Measurements from ENCODE around the gene CBX3. TPM values are rescaled to one million over a fixed set of nuclear protein-coding genes. Genes with fewer than 3 reads are reported as not detected.

CBX3 gene
- total RNA-seq, 2 experiments from 2014 or later: 124 to 132 TPM

DNA sequence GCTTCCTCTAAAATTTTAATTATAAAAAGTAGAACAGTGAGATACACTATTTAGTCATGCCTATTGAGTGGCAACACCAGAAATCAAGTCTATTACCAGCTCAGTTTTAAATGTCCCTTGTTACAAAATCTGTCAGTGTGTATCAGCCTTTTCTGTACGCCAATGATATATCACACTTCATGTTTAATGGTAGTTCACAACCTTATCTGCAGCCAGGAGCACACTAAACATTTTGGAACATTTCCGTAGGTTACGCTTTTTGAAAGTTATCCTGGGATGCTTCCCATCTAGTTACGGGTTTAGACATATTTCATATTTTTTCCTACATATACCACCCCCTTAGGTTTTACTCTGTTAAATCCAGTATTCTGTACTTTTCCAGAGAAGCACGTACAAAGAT, 6.4 kb upstream of the CBX3 start:
- H3K9me3 Mint-ChIP-seq: no peaks in the 10 kb centered on the region
- ChIA-PET POLR2A (interaction anchor here (0.9 to 13.0 kb wide), 10 partner anchors 9 to 116 kb away, joined by 3 to 183 read pairs (median 6); partner anchors contain the start of gene NFE2L3), CTCF (interaction anchor here (0.7 to 4.5 kb wide), 5 partner anchors 43 to 301 kb away, joined by 3 to 30 read pairs (median 4); partner anchors contain the start of gene NFE2L3)
- H3K9me3 ChIP-seq (ENCODE audit: control insufficient read depth in 1 of 2, insufficient read depth in 1 of 2, low read length in 2 of 2): no peaks in the 10 kb centered on the region
- no peak for ATAC-seq (ENCODE audit: poor library complexity)
- no peak overlapping the region for H3K4me3 ChIP-seq (ENCODE audit: low read length)
- H3K36me3 Mint-ChIP-seq (ENCODE audit: low read depth): peaks cover 98% of the 10 kb centered on the region
- H3K27me3 ChIP-seq (ENCODE audit: control insufficient read depth in 1 of 2, insufficient read depth in 2 of 2, low read length in 2 of 2): no peaks in the 10 kb centered on the region
- no peak for DNase-seq
- intact Hi-C loops (cut with DNase I, micrococcal nuclease): loop anchor here (2.0 to 10.0 kb wide), 3 partner anchors 42 to 970 kb away; partner anchors contain the start of genes HOXA9 (in 1 of the 2) and NFE2L3 (in 1 of the 2)
- H3K4me1 Mint-ChIP-seq (ENCODE audit: low read depth): peaks cover 78% of the 10 kb centered on the region
- peaks cover 82% of the 10 kb centered on the region for H3K36me3 ChIP-seq (ENCODE audit: insufficient read depth, low read length)
- H3K4me1 ChIP-seq (ENCODE audit: insufficient read depth, low read length): peaks cover 37% of the 10 kb centered on the region
- H3K27me3 Mint-ChIP-seq: no peaks in the 10 kb centered on the region
- peak overlapping the region; percentile 78 for H3K4me3 Mint-ChIP-seq
- TF ChIP-seq, protein P1, sequence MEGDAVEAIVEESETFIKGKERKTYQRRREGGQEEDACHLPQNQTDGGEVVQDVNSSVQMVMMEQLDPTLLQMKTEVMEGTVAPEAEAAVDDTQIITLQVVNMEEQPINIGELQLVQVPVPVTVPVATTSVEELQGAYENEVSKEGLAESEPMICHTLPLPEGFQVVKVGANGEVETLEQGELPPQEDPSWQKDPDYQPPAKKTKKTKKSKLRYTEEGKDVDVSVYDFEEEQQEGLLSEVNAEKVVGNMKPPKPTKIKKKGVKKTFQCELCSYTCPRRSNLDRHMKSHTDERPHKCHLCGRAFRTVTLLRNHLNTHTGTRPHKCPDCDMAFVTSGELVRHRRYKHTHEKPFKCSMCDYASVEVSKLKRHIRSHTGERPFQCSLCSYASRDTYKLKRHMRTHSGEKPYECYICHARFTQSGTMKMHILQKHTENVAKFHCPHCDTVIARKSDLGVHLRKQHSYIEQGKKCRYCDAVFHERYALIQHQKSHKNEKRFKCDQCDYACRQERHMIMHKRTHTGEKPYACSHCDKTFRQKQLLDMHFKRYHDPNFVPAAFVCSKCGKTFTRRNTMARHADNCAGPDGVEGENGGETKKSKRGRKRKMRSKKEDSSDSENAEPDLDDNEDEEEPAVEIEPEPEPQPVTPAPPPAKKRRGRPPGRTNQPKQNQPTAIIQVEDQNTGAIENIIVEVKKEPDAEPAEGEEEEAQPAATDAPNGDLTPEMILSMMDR (IDR thresholded peaks at IDR 0.05): no peak
- H3K27ac ChIP-seq (ENCODE audit: low read depth in 1 of 2, low read length in 2 of 2): no peak overlapping the region
- H3K27ac Mint-ChIP-seq: peak overlapping the region; percentile 99

DNA sequence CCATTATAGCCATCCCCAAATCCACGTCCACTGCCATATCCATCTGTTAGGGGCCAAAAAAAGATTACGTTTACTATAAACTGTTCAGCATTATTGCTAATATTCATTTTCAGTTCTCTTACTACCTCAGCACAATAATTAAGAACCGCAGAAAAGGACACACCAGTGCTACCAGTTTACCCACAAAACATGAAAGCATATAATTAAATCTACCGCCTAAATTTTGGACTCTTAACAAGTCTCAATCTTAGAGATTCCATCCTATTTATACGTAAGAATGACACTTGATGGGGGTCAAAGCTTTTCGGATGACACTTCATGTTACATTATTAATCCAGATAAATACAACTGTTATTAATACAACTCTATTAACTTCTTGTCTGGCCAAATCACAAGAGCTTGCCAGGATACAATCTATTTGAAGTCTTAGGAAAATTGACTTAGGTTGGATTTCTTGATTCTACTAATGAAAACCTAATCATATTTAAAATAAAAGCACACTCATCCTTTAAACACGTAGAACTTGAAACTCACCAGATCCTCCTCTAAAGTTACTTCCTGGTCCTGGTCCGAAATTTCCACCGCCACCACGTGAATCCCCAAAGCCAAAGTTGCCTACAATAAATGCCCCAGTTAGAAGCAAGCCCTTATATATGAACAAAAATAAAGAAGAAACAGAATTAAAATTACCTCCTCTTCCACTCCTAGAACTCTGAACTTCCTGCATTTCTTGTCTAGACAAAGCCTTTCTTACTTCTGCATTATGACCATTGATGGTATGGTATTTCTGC, 5.5 kb upstream of the CBX3 start:
- no peaks in the 10 kb centered on the region for H3K9me3 Mint-ChIP-seq
- no peak overlapping the region for H3K27ac ChIP-seq (ENCODE audit: low read depth in 1 of 2, low read length in 2 of 2)
- H3K36me3 Mint-ChIP-seq (ENCODE audit: low read depth): peaks cover 98% of the 10 kb centered on the region
- H3K27ac Mint-ChIP-seq: peak overlapping the region; percentile 99
- H3K4me3 Mint-ChIP-seq: peak overlapping the region; percentile 78
- DNase-seq: peak in 1 of 14 experiments; percentile 49
- peaks cover 74% of the 10 kb centered on the region for H3K36me3 ChIP-seq (ENCODE audit: insufficient read depth, low read length)
- peaks cover 37% of the 10 kb centered on the region for H3K4me1 ChIP-seq (ENCODE audit: insufficient read depth, low read length)
- TF ChIP-seq, protein P1 (IDR thresholded peaks at IDR 0.05): no peak
- peak overlapping the region; percentile 74 for H3K4me3 ChIP-seq (ENCODE audit: low read length)
- H3K27me3 ChIP-seq (ENCODE audit: control insufficient read depth in 1 of 2, insufficient read depth in 2 of 2, low read length in 2 of 2): no peaks in the 10 kb centered on the region
- H3K9me3 ChIP-seq (ENCODE audit: control insufficient read depth in 1 of 2, insufficient read depth in 1 of 2, low read length in 2 of 2): no peaks in the 10 kb centered on the region
- H3K4me1 Mint-ChIP-seq (ENCODE audit: low read depth): peaks cover 69% of the 10 kb centered on the region
- intact Hi-C loops (cut with DNase I, micrococcal nuclease): loop anchor here (2.0 to 10.0 kb wide), 4 partner anchors 43 to 969 kb away; partner anchors contain the start of genes NFE2L3 (in 2 of the 2) and HOXA9 (in 1 of the 2)
- ChIA-PET CTCF (interaction anchor here (3.3 to 4.5 kb wide), 4 partner anchors 8 to 117 kb away, joined by 13 to 30 read pairs (median 18); partner anchors contain the start of gene NFE2L3), POLR2A (interaction anchor here (1.2 to 13.0 kb wide), 9 partner anchors 8 to 123 kb away, joined by 3 to 183 read pairs (median 12); partner anchors contain the start of gene NFE2L3)
- peaks cover 7% of the 10 kb centered on the region for H3K27me3 Mint-ChIP-seq
- no peak for ATAC-seq (ENCODE audit: poor library complexity)
